Parathyroid adenoma (tissue), 2 donors: Measurements from ENCODE around the gene SYNGR2.

ENCODE experiments used
- H2AFZ ChIP-seq: fragments of 300-600 bp; sonication (generic); one replicate; pipeline ENCODE4 v1.7.0; 2017; ENCODE audit warnings: antibody characterized with exemption, mild to moderate bottlenecking
- H3K27ac ChIP-seq: fragments of 300-600 bp; sonication (generic); one replicate; pipeline ENCODE4 v1.7.0; 2017
- H3K27me3 ChIP-seq: fragments of 300-600 bp; sonication (generic); one replicate; pipeline ENCODE4 v1.7.0; 2017; ENCODE audit warnings: low read length; ENCODE audit not compliant: control insufficient read depth, insufficient read depth
- H3K36me3 ChIP-seq: fragments of 300-600 bp; sonication (generic); one replicate; pipeline ENCODE4 v1.7.0; 2017; ENCODE audit warnings: low read length; ENCODE audit not compliant: control insufficient read depth, insufficient read depth
- H3K4me1 ChIP-seq: fragments of 300-600 bp; sonication (generic); one replicate; pipeline ENCODE4 v1.7.0; 2017; ENCODE audit warnings: control low read depth
- H3K4me2 ChIP-seq: fragments of 300-600 bp; sonication (generic); one replicate; pipeline ENCODE4 v1.7.0; 2017; ENCODE audit warnings: low read length
- H3K4me3 ChIP-seq: fragments of 300-600 bp; sonication (generic); one replicate; pipeline ENCODE4 v1.7.0; 2017; ENCODE audit warnings: low read depth, low read length
- H3K79me2 ChIP-seq: fragments of 300-600 bp; sonication (generic); one replicate; pipeline ENCODE4 v1.7.0; 2017; ENCODE audit warnings: control low read depth
- H3K9ac ChIP-seq: fragments of 300-600 bp; sonication (generic); one replicate; pipeline ENCODE4 v1.7.0; 2017; ENCODE audit warnings: mild to moderate bottlenecking
- H3K9me3 ChIP-seq: fragments of 300-600 bp; sonication (generic); one replicate; pipeline ENCODE4 v1.7.0; 2017; ENCODE audit warnings: low read length; ENCODE audit not compliant: control insufficient read depth
- CTCF ChIP-seq: fragments of 300-600 bp; sonication (generic); IDR thresholded peaks from one replicate; pipeline ENCODE4 v1.7.0; 2017; ENCODE audit warnings: antibody characterized with exemption, mild to moderate bottlenecking
- donor health status: primary hyperparathyroidism.

Gene SYNGR2

GRCh38 chr17:78147315-78147998 lies 20.9 kb upstream of the SYNGR2 start:
- H3K4me1 ChIP-seq = no peaks in the 10 kb centered on the region
- TF ChIP-seq CTCF = no peak

GRCh38 chr17:78148286-78149016 lies 19.9 kb upstream of the SYNGR2 start:
- H3K27ac ChIP-seq = no peak overlapping the region
- no peaks in the 10 kb centered on the region for H3K79me2 ChIP-seq
- H3K9me3 ChIP-seq = no peaks in the 10 kb centered on the region
- H3K4me3 ChIP-seq = no peak overlapping the region
- no peaks in the 10 kb centered on the region for H3K4me1 ChIP-seq
- H3K36me3 ChIP-seq = no peaks in the 10 kb centered on the region
- H3K4me2 ChIP-seq = no peak overlapping the region
- no peak overlapping the region for H2AFZ ChIP-seq
- no peak for TF ChIP-seq CTCF
- no peak overlapping the region for H3K9ac ChIP-seq
- H3K27me3 ChIP-seq = no peaks in the 10 kb centered on the region

More at GRCh38 chr17:78147315-78147998, 20.9 kb upstream of the SYNGR2 start:
- Histone ChIP-seq H3K27me3 (no peaks in the 10 kb centered on the region), H3K27ac (no peak overlapping the region), H2AFZ (no peak overlapping the region), H3K36me3 (no peaks in the 10 kb centered on the region), H3K4me2 (no peak overlapping the region), H3K9me3 (no peaks in the 10 kb centered on the region), H3K79me2 (no peaks in the 10 kb centered on the region), H3K9ac (no peak overlapping the region), H3K4me3 (no peak overlapping the region)

GRCh38 chr17:78151514-78152008 lies 16.8 kb upstream of the SYNGR2 start:
- Histone ChIP-seq H3K4me2 (no peak overlapping the region), H3K9ac (no peak overlapping the region), H3K79me2 (no peaks in the 10 kb centered on the region), H3K9me3 (no peaks in the 10 kb centered on the region), H3K4me1 (no peaks in the 10 kb centered on the region), H3K27ac (no peak overlapping the region), H3K4me3 (no peak overlapping the region), H2AFZ (no peak overlapping the region), H3K27me3 (no peaks in the 10 kb centered on the region), H3K36me3 (no peaks in the 10 kb centered on the region)
- TF ChIP-seq CTCF = no peak

DNA sequence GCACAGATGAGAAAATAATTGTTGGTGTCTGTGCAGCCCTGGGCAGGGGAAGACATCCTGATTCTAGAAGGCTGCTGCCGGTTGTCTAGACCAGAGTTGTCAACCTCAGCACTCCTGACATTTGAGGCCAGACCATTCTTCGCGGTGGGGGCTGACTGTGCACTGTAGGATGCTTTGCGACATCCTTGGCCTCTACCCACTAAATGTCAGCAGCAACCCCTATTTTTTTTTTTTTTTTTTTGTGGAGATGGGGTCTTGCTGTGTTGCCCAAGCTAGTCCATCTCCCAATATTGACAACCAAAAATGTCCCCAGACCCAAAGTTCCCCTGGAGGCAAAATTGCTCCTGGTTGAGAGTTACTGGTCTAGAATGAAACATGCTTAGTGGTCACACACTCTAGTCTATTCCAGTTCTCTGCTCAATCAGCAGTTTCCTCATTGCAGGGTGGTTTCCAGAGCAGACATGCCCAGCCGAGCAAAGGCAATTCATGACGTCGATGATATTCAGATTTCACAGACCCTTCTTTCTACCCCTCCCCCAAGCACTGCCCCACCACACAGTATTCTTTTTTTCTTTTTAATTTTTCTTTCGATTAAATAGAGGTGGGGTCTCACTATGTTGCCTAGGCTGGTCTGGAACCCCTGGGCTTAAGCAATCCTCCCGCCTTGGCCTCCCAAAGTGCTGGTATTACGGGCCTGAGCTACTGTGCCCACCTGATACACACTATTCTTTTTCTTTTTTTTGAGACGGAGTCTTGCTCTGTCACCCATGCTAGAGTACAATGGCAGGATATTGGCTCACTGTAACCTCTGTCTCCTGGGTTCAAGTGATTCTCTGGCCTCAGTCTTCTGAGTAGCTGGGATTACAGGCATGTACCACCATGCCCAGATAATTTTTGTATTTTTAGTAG lies 13.2 kb upstream of the SYNGR2 start:
- TF ChIP-seq CTCF = no peak
- no peaks in the 10 kb centered on the region for H3K36me3 ChIP-seq
- no peak overlapping the region for H3K27ac ChIP-seq
- no peaks in the 10 kb centered on the region for H3K79me2 ChIP-seq
- H3K4me3 ChIP-seq = no peak overlapping the region
- no peaks in the 10 kb centered on the region for H3K4me1 ChIP-seq
- no peak overlapping the region for H3K9ac ChIP-seq
- no peaks in the 10 kb centered on the region for H3K27me3 ChIP-seq
- H3K9me3 ChIP-seq = no peaks in the 10 kb centered on the region
- no peak overlapping the region for H3K4me2 ChIP-seq
- H2AFZ ChIP-seq = no peak overlapping the region
